Stimulated activated CD8-positive, alpha-beta memory T cell treated with anti-CD3 and anti-CD28 coated beads, Interleukin-15, amount 100 ng/mL, for 4 hours (primary cell): ENCODE results near the gene CASZ1.

ENCODE experiments used
- DNase-seq, 2 donors: peaks; one replicate each; pipeline ENCODE4 v3.0.0-alpha.2; 2020; ENCODE audit warnings: low read depth in 2 of 2

The CASZ1 gene

GRCh38 chr1:10704368-10704882, 92.0 kb downstream of the CASZ1 start:
- no peak for DNase-seq

- DNase-seq: no peak
Measured at GRCh38 chr1:10703702-10704101, 92.7 kb downstream of the CASZ1 start.

- no peak for DNase-seq
Measured at GRCh38 chr1:10701145-10701544, 95.3 kb downstream of the CASZ1 start.

- DNase-seq: no peak
Measured at GRCh38 chr1:10699470-10699835, 97.0 kb downstream of the CASZ1 start.

- no peak for DNase-seq
Measured at GRCh38 chr1:10698726-10699469, 97.5 kb downstream of the CASZ1 start.

GRCh38 chr1:10697621-10698160, 98.8 kb downstream of the CASZ1 start:
- no peak for DNase-seq

- DNase-seq: no peak
Measured at GRCh38 chr1:10696977-10697376, 99.5 kb downstream of the CASZ1 start.

GRCh38 chr1:10694633-10695627, 101.5 kb downstream of the CASZ1 start:
- peak; percentile 57 to 61 for DNase-seq

GRCh38 chr1:10694274-10694632, 102.2 kb downstream of the CASZ1 start:
- peak; percentile 24 to 48 for DNase-seq

GRCh38 chr1:10693497-10694273, 102.8 kb downstream of the CASZ1 start:
- peak; percentile 21 to 26 for DNase-seq

- no peak for DNase-seq
Measured at GRCh38 chr1:10693152-10693496, 103.3 kb downstream of the CASZ1 start.

- DNase-seq: peak; percentile 37 to 58
Measured at GRCh38 chr1:10692401-10693021, 103.9 kb downstream of the CASZ1 start.

- DNase-seq: no peak
Measured at GRCh38 chr1:10691740-10692125, 104.7 kb downstream of the CASZ1 start.

- no peak for DNase-seq
Measured at GRCh38 chr1:10691075-10691739, 105.2 kb downstream of the CASZ1 start.

GRCh38 chr1:10690484-10690883, 106.0 kb downstream of the CASZ1 start:
- DNase-seq: no peak

- no peak for DNase-seq
Measured at GRCh38 chr1:10688409-10688786, 108.0 kb downstream of the CASZ1 start.

- no peak for DNase-seq
Measured at GRCh38 chr1:10687782-10688408, 108.6 kb downstream of the CASZ1 start.

GRCh38 chr1:10687251-10687651, 109.2 kb downstream of the CASZ1 start:
- no peak for DNase-seq

GRCh38 chr1:10686404-10687040, 109.9 kb downstream of the CASZ1 start:
- DNase-seq: no peak
